Activated T-cell treated with anti-CD3 and anti-CD28 coated beads, Interleukin-2, amount 50 U/mL, for 4 hours (primary cell): ENCODE data around the gene PAN3. TPM values are rescaled to one million over a fixed set of nuclear protein-coding genes. Genes with fewer than 3 reads are reported as not detected.

Experiments
- ATAC-seq, 2 donors: fragments of 200-7000 bp; cut with Tn5 transposase; one replicate each; pipeline ENCODE4 v1.10.0; 2021
- DNase-seq: peaks from one replicate; pipeline ENCODE4 v3.0.0-alpha.2; 2020
- H3K27me3 Mint-ChIP-seq: one replicate; pipeline ENCODE4 v1.8.0; 2021; ENCODE audit warnings: low read depth, mixed read lengths
- H3K36me3 Mint-ChIP-seq: one replicate; pipeline ENCODE4 v1.8.0; 2022; ENCODE audit warnings: mixed read lengths; ENCODE audit not compliant: insufficient read depth
- H3K4me1 Mint-ChIP-seq: one replicate; pipeline ENCODE4 v1.8.0; 2021; ENCODE audit warnings: low read depth, mixed read lengths
- H3K4me3 Mint-ChIP-seq: one replicate; pipeline ENCODE4 v1.8.0; 2021; ENCODE audit warnings: mild to moderate bottlenecking, moderate library complexity, mixed read lengths
- H3K9me3 Mint-ChIP-seq: one replicate; pipeline ENCODE4 v1.8.0; 2021; ENCODE audit warnings: mixed read lengths
- total RNA-seq, 3 donors: library from RNA; stranded (reverse); gene quantifications; one replicate each; pipeline ENCODE4 v1.2.1, GENCODE V29; 2021

Gene PAN3
- total RNA-seq, 3 donors from 2014 or later = 23.0 to 26.2 (median 26.1) TPM

- Mint-ChIP-seq H3K27me3 (no peaks in the 10 kb centered on the region), H3K9me3 (no peaks in the 10 kb centered on the region), H3K4me3 (no peak overlapping the region), H3K4me1 (peaks cover 11% of the 10 kb centered on the region), H3K36me3 (peaks cover 9% of the 10 kb centered on the region)
- ATAC-seq (no peak), DNase-seq (no peak)
Observed at GRCh38 chr13:28218679-28219078, 80.3 kb downstream of the PAN3 start.

- no peaks in the 10 kb centered on the region for H3K27me3 Mint-ChIP-seq
- DNase-seq (no peak), ATAC-seq (no peak)
- no peak overlapping the region for H3K4me3 Mint-ChIP-seq
- H3K36me3 Mint-ChIP-seq = peaks cover 7% of the 10 kb centered on the region
- H3K4me1 Mint-ChIP-seq = peaks cover 7% of the 10 kb centered on the region
- no peaks in the 10 kb centered on the region for H3K9me3 Mint-ChIP-seq
Observed at GRCh38 chr13:28219408-28220099, 81.2 kb downstream of the PAN3 start.

DNA sequence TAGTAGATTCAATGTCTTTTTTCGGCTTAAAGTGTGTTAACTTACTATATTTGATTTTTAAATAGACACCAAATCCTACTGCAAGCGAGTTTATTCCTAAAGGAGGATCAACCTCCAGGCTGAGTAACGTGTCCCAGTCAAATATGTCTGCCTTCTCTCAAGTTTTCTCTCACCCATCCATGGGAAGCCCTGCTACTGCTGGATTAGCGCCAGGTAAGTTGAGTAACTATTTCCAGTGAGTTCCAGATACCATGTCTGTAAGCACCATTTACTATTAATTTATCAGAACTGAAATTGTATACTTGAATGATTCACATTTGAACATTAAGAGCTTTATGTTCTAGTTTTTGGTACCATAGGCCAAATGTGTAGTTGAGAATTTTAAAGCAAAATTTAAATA lies 81.8 kb downstream of the PAN3 start:
- no peak for ATAC-seq
- Mint-ChIP-seq H3K27me3 (no peaks in the 10 kb centered on the region), H3K4me3 (no peak overlapping the region), H3K4me1 (peaks cover 7% of the 10 kb centered on the region), H3K9me3 (no peaks in the 10 kb centered on the region), H3K36me3 (peaks cover 5% of the 10 kb centered on the region)
- no peak for DNase-seq

GRCh38 chr13:28229522-28230411 lies 91.4 kb downstream of the PAN3 start:
- DNase-seq (no peak), ATAC-seq (no peak)
- Mint-ChIP-seq H3K4me3 (no peak overlapping the region), H3K36me3 (peaks cover 21% of the 10 kb centered on the region), H3K9me3 (no peaks in the 10 kb centered on the region), H3K4me1 (peaks cover 4% of the 10 kb centered on the region), H3K27me3 (no peaks in the 10 kb centered on the region)

- H3K36me3 Mint-ChIP-seq = peaks cover 27% of the 10 kb centered on the region
- no peaks in the 10 kb centered on the region for H3K27me3 Mint-ChIP-seq
- ATAC-seq = no peak
Observed at GRCh38 chr13:28231642-28232041, 93.3 kb downstream of the PAN3 start.

GRCh38 chr13:28237944-28238343 lies 99.6 kb downstream of the PAN3 start:
- Mint-ChIP-seq H3K36me3 (peaks cover 40% of the 10 kb centered on the region), H3K27me3 (no peaks in the 10 kb centered on the region), H3K4me1 (no peaks in the 10 kb centered on the region), H3K4me3 (no peak overlapping the region), H3K9me3 (no peaks in the 10 kb centered on the region)
- ATAC-seq = no peak
- DNase-seq = no peak

More at GRCh38 chr13:28231642-28232041, 93.3 kb downstream of the PAN3 start:
- DNase-seq = no peak
- Mint-ChIP-seq H3K4me1 (peaks cover 4% of the 10 kb centered on the region), H3K9me3 (no peaks in the 10 kb centered on the region), H3K4me3 (no peak overlapping the region)

GRCh38 chr13:28239374-28239773 lies 101.0 kb downstream of the PAN3 start:
- Mint-ChIP-seq H3K4me3 (no peak overlapping the region), H3K36me3 (peaks cover 47% of the 10 kb centered on the region), H3K9me3 (no peaks in the 10 kb centered on the region), H3K27me3 (no peaks in the 10 kb centered on the region), H3K4me1 (no peaks in the 10 kb centered on the region)
- DNase-seq (no peak), ATAC-seq (no peak)

GRCh38 chr13:28245465-28245864 lies 107.1 kb downstream of the PAN3 start:
- no peak for ATAC-seq
- DNase-seq = no peak
- H3K4me3 Mint-ChIP-seq = no peak overlapping the region
- peaks cover 58% of the 10 kb centered on the region for H3K36me3 Mint-ChIP-seq
- no peaks in the 10 kb centered on the region for H3K9me3 Mint-ChIP-seq
- H3K4me1 Mint-ChIP-seq = peaks cover 42% of the 10 kb centered on the region
- H3K27me3 Mint-ChIP-seq = no peaks in the 10 kb centered on the region

DNA sequence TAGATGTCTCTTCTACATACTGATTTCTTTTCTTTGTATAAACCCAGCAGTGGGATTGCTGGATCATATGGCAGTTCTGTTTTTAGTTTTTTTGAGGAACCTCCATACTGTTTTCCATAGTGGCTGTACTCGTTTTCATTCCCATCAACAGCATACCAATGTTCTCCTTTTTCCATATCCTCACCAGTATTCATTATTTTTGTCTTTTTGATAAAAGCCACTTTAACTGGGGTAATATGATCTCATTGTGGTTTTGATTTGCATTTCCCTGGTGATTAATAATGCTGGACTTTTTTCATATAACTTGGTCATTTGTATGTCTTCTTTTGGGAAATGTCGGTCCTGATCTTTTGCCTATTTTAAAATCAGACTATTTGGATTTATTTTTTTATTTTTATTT lies 108.5 kb downstream of the PAN3 start:
- peaks cover 53% of the 10 kb centered on the region for H3K4me1 Mint-ChIP-seq
- peaks cover 56% of the 10 kb centered on the region for H3K36me3 Mint-ChIP-seq
- ATAC-seq = no peak

DNA sequence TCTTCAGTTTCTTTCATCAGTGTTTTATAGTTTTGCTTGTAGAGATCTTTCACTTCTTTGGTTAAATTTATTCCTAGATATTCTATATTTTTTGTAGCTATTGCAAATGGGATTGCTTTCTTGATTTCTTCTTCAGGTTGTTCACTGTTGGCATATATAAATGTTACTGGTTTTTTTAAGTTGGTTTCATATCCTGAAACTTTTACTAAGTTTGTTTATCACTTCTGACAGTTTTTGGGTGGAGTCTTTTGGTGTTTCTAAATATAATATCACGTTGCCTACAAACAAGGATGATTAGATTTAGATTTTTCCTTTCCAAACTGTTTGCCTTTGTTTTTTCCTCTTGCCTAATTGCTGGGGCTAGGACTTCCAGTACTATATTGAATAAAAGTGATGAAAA lies 109.7 kb downstream of the PAN3 start:
- no peak for DNase-seq
- Mint-ChIP-seq H3K4me3 (no peak overlapping the region), H3K4me1 (peaks cover 55% of the 10 kb centered on the region), H3K36me3 (peaks cover 47% of the 10 kb centered on the region), H3K9me3 (no peaks in the 10 kb centered on the region), H3K27me3 (no peaks in the 10 kb centered on the region)
- ATAC-seq = no peak

More for the DNA sequence above, 108.5 kb downstream of the PAN3 start:
- no peaks in the 10 kb centered on the region for H3K27me3 Mint-ChIP-seq
- H3K9me3 Mint-ChIP-seq = no peaks in the 10 kb centered on the region
- H3K4me3 Mint-ChIP-seq = no peak overlapping the region
- no peak for DNase-seq

DNA sequence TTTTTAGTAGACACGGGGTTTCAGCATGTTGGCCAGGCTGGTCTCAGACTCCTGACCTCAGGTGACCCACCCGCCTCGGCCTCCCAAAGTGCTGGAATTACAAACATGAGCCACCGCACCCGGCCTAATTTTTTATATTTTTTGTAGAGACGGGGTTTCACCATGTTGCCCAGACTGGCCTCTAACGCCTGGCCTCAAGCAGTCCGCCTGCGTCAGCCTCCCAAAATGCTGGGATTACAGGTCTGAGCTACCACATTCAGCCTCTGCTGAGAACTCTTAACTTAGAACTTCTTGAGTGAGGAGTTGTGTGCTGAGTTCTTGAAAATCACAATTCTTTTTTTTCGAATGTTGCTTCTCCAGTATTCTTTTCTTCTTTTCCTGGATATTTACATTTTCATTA lies 112.2 kb downstream of the PAN3 start:
- Mint-ChIP-seq H3K36me3 (peaks cover 43% of the 10 kb centered on the region), H3K27me3 (no peaks in the 10 kb centered on the region), H3K4me1 (peaks cover 65% of the 10 kb centered on the region), H3K9me3 (no peaks in the 10 kb centered on the region), H3K4me3 (no peak overlapping the region)
- DNase-seq (no peak), ATAC-seq (no peak)

DNA sequence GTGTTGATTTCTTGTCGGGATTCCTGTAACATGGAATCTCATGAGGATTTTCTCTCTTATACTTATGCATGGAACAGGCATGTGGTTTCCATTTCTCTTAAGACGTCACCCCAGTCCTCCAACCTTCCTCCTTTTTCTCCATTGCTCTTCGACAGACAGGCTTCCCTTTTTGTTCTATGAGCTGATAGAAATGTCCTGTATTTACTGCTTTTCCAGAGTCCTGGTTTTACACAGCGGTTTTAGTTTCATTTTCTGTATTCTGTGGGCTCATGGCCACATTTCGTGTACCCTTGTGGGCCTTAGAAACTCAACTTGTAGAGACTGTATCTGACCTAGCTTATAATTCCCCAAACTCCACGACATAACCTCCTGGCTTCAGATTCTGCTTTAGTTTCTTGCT lies 113.1 kb downstream of the PAN3 start:
- no peak for ATAC-seq
- no peaks in the 10 kb centered on the region for H3K9me3 Mint-ChIP-seq
- H3K4me1 Mint-ChIP-seq = peaks cover 56% of the 10 kb centered on the region
- DNase-seq = no peak
- peaks cover 41% of the 10 kb centered on the region for H3K36me3 Mint-ChIP-seq
- no peaks in the 10 kb centered on the region for H3K27me3 Mint-ChIP-seq
- H3K4me3 Mint-ChIP-seq = no peak overlapping the region

GRCh38 chr13:28252547-28252946 lies 114.2 kb downstream of the PAN3 start:
- Mint-ChIP-seq H3K9me3 (no peaks in the 10 kb centered on the region), H3K36me3 (peaks cover 40% of the 10 kb centered on the region), H3K27me3 (no peaks in the 10 kb centered on the region), H3K4me1 (peaks cover 46% of the 10 kb centered on the region), H3K4me3 (no peak overlapping the region)
- DNase-seq = no peak
- no peak for ATAC-seq

- ATAC-seq (no peak), DNase-seq (no peak)
- Mint-ChIP-seq H3K4me1 (peaks cover 14% of the 10 kb centered on the region), H3K4me3 (no peak overlapping the region), H3K36me3 (peaks cover 24% of the 10 kb centered on the region), H3K9me3 (no peaks in the 10 kb centered on the region), H3K27me3 (no peaks in the 10 kb centered on the region)
Observed at GRCh38 chr13:28257305-28257704, 119.0 kb downstream of the PAN3 start.

GRCh38 chr13:28258417-28258816 lies 120.1 kb downstream of the PAN3 start:
- no peak for ATAC-seq
- Mint-ChIP-seq H3K4me1 (peaks cover 11% of the 10 kb centered on the region), H3K36me3 (peaks cover 32% of the 10 kb centered on the region), H3K4me3 (no peak overlapping the region), H3K9me3 (no peaks in the 10 kb centered on the region), H3K27me3 (no peaks in the 10 kb centered on the region)
- DNase-seq = no peak
